ENCODE results near the gene CASKIN2. TPM values are rescaled to one million over a fixed set of nuclear protein-coding genes. Genes with fewer than 3 reads are reported as not detected.

CASKIN2 gene
- total and polyA plus RNA-seq, 2 of the 4 experiments (the other 2 are of a cell fraction): 2.9 to 6.9 TPM

GRCh38 chr17:75546181-75546580 is 30.8 kb upstream of the CASKIN2 start:
- no peak overlapping the region for H2BK5ac ChIP-seq (ENCODE audit: low read depth, low read length, poor library complexity, severe bottlenecking)
- WGBS, 2 experiments (ENCODE audit: extremely low coverage in 2 of 2, insufficient read length in 1 of 2): 88% methylated on average over 4 of the region's 13 CpGs; no CpG with 5 or more reads in 1 of the 2 experiments
- H3K56ac ChIP-seq (ENCODE audit: extremely low read depth, insufficient read depth, low read length): no peak overlapping the region
- intact Hi-C loops (cut with micrococcal nuclease) (no loop called here), in situ Hi-C loops (cut with MboI; ENCODE audit: low sequenced_read_pairs) (no loop called here), dilution Hi-C loops (cut with HindIII; ENCODE audit: low sequenced_read_pairs, unreplicated experiment) (no loop called here)
- H3K4me3 ChIP-seq (ENCODE audit: insufficient read depth, low read depth, low read length): no peak overlapping the region
- H3K4me2 ChIP-seq (ENCODE audit: low read depth, low read length): no peak overlapping the region
- ChIA-PET POLR2A (ENCODE audit: unreplicated experiment) (no interaction called here), CTCF (no interaction called here)
- H2AFZ ChIP-seq (replicated peaks; ENCODE audit: low read length, poor library complexity): no peak overlapping the region
- H3K27me3 ChIP-seq (ENCODE audit: control insufficient read depth, insufficient read depth, low read length): peaks cover 52% of the 10 kb centered on the region
- H2BK15ac ChIP-seq (ENCODE audit: low read depth, low read length): no peak overlapping the region
- peaks cover 4% of the 10 kb centered on the region; the same call in 1 of the 2 replicates for H3K9me1 ChIP-seq (ENCODE audit: insufficient read depth, low read length)
- H2AK9ac ChIP-seq (replicated peaks; ENCODE audit: low read depth, low read length, poor library complexity): no peak overlapping the region
- no peak overlapping the region for H3K9ac ChIP-seq (ENCODE audit: low read depth, low read length)
- H2AK5ac ChIP-seq (ENCODE audit: low read depth, low read length): no peak overlapping the region
- no peak for ATAC-seq (ENCODE audit: low read depth)
- no peak overlapping the region for H2BK120ac ChIP-seq (ENCODE audit: low read depth, low read length)
- H3K18ac ChIP-seq (ENCODE audit: low read depth, low read length): no peak overlapping the region
- no peaks in the 10 kb centered on the region for H3K36me3 ChIP-seq (ENCODE audit: control insufficient read depth, insufficient read depth, low read length)
- no peak overlapping the region for H3K14ac ChIP-seq (replicated peaks; ENCODE audit: low read depth, low read length)
- H3K4me1 ChIP-seq (ENCODE audit: control insufficient read depth, insufficient read depth, low read length): no peaks in the 10 kb centered on the region
- no peaks in the 10 kb centered on the region for H4K20me1 ChIP-seq (ENCODE audit: insufficient read depth, low read length)
- no TSS peak for BruUV-seq (replicated peaks)
- H4K5ac ChIP-seq (ENCODE audit: low read depth, low read length): no peak overlapping the region
- no peak overlapping the region for H2BK20ac ChIP-seq (ENCODE audit: low read depth, low read length)
- H3K9me3 ChIP-seq (ENCODE audit: control insufficient read depth, insufficient read depth, low read length): no peaks in the 10 kb centered on the region
- H4K8ac ChIP-seq (ENCODE audit: low read depth in 2 of 2, low read length in 2 of 2): no peak overlapping the region
- no peak overlapping the region for H3K27ac ChIP-seq (ENCODE audit: insufficient read depth, low read length)
- TF ChIP-seq CHD1 (IDR thresholded peaks at IDR 0.05; ENCODE audit: low read depth, low read length) (no peak), FOS (IDR thresholded peaks at IDR 0.05; ENCODE audit: low read depth, low read length) (no peak), RFX5 (IDR thresholded peaks at IDR 0.05; ENCODE audit: low read depth, low read length) (no peak)
- H4K91ac ChIP-seq (ENCODE audit: insufficient read depth, low read depth, low read length): no peak overlapping the region
- H3K4ac ChIP-seq (ENCODE audit: low read depth, low read length): no peak overlapping the region
- no peak for DNase-seq
- no peak overlapping the region for H3K23ac ChIP-seq (ENCODE audit: low read depth, low read length)
- no peaks in the 10 kb centered on the region for H3K79me1 ChIP-seq (ENCODE audit: low read depth in 1 of 2, low read length in 2 of 2)

Measured in IMR-90 (cell line).